H1 (cell line): ENCODE measurements around the gene OR51F2. TPM values are rescaled to one million over a fixed set of nuclear protein-coding genes. Genes with fewer than 3 reads are reported as not detected.

ENCODE experiments used
- CTCF ChIP-seq, 3 experiments: IDR thresholded peaks; 1 replicate in 2 of 3; 2 replicates in 1 of 3; pipeline versions ENCODE4 v1.5.1 to v1.6.1; 2011; ENCODE audit warnings: low read length in 3 of 3, mild to moderate bottlenecking in 3 of 3, inconsistent platforms in 2 of 3, low read depth in 1 of 3, moderate library complexity in 1 of 3; ENCODE audit not compliant: insufficient read depth in 1 of 3; ENCODE audit errors: control extremely low read depth in 1 of 3
- EP300 ChIP-seq, 2 experiments: IDR thresholded peaks; 1 replicate in 1 of 2; 2 replicates in 1 of 2; pipeline ENCODE4 v1.6.1; 2011 to 2012; ENCODE audit warnings: low read depth in 2 of 2, low read length in 2 of 2, mild to moderate bottlenecking in 2 of 2, borderline replicate concordance in 1 of 2, inconsistent platforms in 1 of 2, moderate library complexity in 1 of 2
- JUND ChIP-seq: IDR thresholded peaks from 2 replicates; pipeline ENCODE4 v1.6.1; 2011; ENCODE audit warnings: mild to moderate bottlenecking, improper control_type of control experiment, low read length
- SP1 ChIP-seq: IDR thresholded peaks from 2 replicates; pipeline ENCODE4 v1.6.1; 2011; ENCODE audit warnings: low read depth, low read length
- TEAD4 ChIP-seq: IDR thresholded peaks from 2 replicates; pipeline ENCODE4 v1.6.1; 2012; ENCODE audit warnings: low read depth, low read length, inconsistent platforms, mixed read lengths
- polyA plus RNA-seq, 7 experiments: library from polyadenylated mRNA; depleted of rRNA in 3 of 7; stranded (reverse) in 5 of 7; unstranded in 2 of 7; fragments of >200 nt in 5 of 7; fragments of 200-250 nt in 2 of 7; gene quantifications; 1 replicate in 5 of 7; 2 replicates in 1 of 7; 4 replicates in 1 of 7; pipeline versions ENCODE4 v1.2.1 to v1.2.3, GENCODE V29; 2011 to 2013; ENCODE audit warnings: missing spikeins in 2 of 7, mixed read lengths in 2 of 7
- total RNA-seq: library from RNA; stranded (reverse); fragmentation: NEBNext Ultra II Directional; extraction: Animal tissue kit (Norgen Biotek cat#: 25700); gene quantifications from 2 replicates; pipeline ENCODE4 v1.2.1, GENCODE V29; 2021

The OR51F2 gene
- total and polyA plus RNA-seq, 2 of the 8 experiments (the other 6 are each of a cell fraction or from before 2014, with no cell fraction given): 0.15 TPM; not detected in 1

DNA sequence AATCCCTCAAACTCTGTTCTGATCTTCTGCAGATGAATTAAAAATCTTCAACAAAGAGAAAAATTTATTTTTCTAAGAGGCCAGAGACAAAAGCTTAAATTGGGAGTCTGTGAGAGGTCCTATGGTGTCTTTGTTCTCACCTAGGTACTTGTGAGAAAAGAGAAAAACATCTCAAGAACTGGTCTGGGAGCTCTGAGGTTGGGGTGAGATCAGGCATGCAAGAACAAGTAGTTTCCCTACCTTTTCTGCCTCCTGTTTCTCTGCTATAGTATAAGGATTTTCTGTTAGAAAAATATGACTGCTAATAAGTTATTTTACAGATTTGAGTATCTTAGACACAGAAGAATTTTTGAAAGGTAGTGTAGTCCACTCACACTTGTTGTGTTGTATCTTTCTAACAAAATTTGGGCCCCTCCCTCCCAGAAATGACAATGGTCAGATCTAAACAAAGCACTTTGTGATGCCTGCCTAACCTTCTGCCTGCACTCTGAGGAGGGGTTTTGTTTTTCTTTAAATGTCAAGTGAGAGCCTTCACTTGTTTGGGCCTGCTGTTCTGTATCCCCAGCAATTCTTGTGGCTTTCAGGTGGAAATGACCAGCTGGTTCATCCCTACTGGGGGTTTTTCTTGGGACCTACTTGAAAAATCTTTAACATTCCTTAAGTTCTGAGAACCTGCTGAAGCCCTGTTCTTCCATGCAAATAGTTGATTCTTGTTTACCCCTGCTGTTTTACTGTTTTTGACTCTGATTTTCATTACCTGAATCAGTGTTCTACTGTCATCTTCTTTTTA lies 41.5 kb downstream of the OR51F2 start (continued):
- TF ChIP-seq CTCF (IDR thresholded peaks at IDR 0.05; ENCODE audit: control extremely low read depth in 1 of 3, insufficient read depth in 1 of 3, low read depth in 1 of 3, low read length in 3 of 3) (no peak), SP1 (peak; percentile 65; the same call in 1 of the 2 replicates), JUND (no peak), TEAD4 (peak; percentile 68; the same call in 1 of the 2 replicates), EP300 (IDR thresholded peaks at IDR 0.05; ENCODE audit: borderline replicate concordance in 1 of 2, low read depth in 2 of 2, low read length in 2 of 2) (peak in 1 of 2 experiments; percentile 70; a peak in 1 of 3 replicates)
